Esophagus squamous epithelium (tissue), 4 donors: ENCODE data around the gene PTOV1.

Experiments used
- CTCF ChIP-seq, 6 experiments: fragments of 450-650 bp in 4 of 6; fragments of 200-600 bp in 2 of 6; sonication (generic) in 2 of 6; IDR thresholded peaks; one replicate each; pipeline ENCODE4 v1.5.1; 2016 to 2019; ENCODE audit warnings: antibody characterized with exemption in 6 of 6, mild to moderate bottlenecking in 4 of 6, moderate library complexity in 4 of 6
- POLR2A ChIP-seq, 4 donors: fragments of 450-650 bp; IDR thresholded peaks; one replicate each; pipeline ENCODE4 v1.6.1; 2017; ENCODE audit warnings: antibody characterized with exemption in 4 of 4, mild to moderate bottlenecking in 4 of 4, moderate library complexity in 3 of 4

- TF ChIP-seq CTCF (IDR thresholded peaks at IDR 0.05) (no peak), POLR2A (IDR thresholded peaks at IDR 0.05) (no peak)
Observed at GRCh38 chr19:49894879-49895565, 44.1 kb downstream of the PTOV1 start.
